EH (cell line): ENCODE data around the gene ELMO2.
A peak's percentile ranks its signal among the peaks of the same experiment; 100 is the strongest.

Experiments used
- DNase-seq: peaks from one replicate; pipeline ENCODE4 v3.0.0-alpha.2; 2015; ENCODE audit warnings: low read depth

ELMO2 gene

GRCh38 chr20:46367967-46368901 is 38.2 kb downstream of the ELMO2 start:
- DNase-seq, result no peak

GRCh38 chr20:46367234-46367633 is 39.2 kb downstream of the ELMO2 start:
- DNase-seq, result no peak

GRCh38 chr20:46366826-46367225 is 39.6 kb downstream of the ELMO2 start:
- DNase-seq, result no peak

- DNase-seq, result no peak
Observed at GRCh38 chr20:46365487-46366220, 40.8 kb downstream of the ELMO2 start.

GRCh38 chr20:46364670-46365486 is 41.5 kb downstream of the ELMO2 start:
- DNase-seq, result no peak

- peak; percentile 94 for DNase-seq
Observed at GRCh38 chr20:46363874-46364669, 42.3 kb downstream of the ELMO2 start.

GRCh38 chr20:46362921-46363867 is 43.2 kb downstream of the ELMO2 start:
- no peak for DNase-seq

GRCh38 chr20:46361811-46362210 is 44.6 kb downstream of the ELMO2 start:
- DNase-seq, result no peak

- DNase-seq, result no peak
Observed at GRCh38 chr20:46361381-46361780, 45.0 kb downstream of the ELMO2 start.

- DNase-seq, result no peak
Observed at GRCh38 chr20:46359233-46359751, 47.1 kb downstream of the ELMO2 start.

- no peak for DNase-seq
Observed at GRCh38 chr20:46358346-46359058, 47.9 kb downstream of the ELMO2 start.

- DNase-seq, result no peak
Observed at GRCh38 chr20:46357030-46357514, 49.3 kb downstream of the ELMO2 start.

GRCh38 chr20:46356195-46357029 is 50.0 kb downstream of the ELMO2 start:
- DNase-seq, result no peak

GRCh38 chr20:46355778-46356177 is 50.6 kb downstream of the ELMO2 start:
- no peak for DNase-seq

- no peak for DNase-seq
Observed at GRCh38 chr20:46354920-46355654, 51.3 kb downstream of the ELMO2 start.

GRCh38 chr20:46354207-46354555 is 52.2 kb downstream of the ELMO2 start:
- DNase-seq, result no peak

- DNase-seq, result no peak
Observed at GRCh38 chr20:46353500-46354206, 52.8 kb downstream of the ELMO2 start.
